Panc1 (cell line): ENCODE data around the gene NT5C2. TPM values are rescaled to one million over a fixed set of nuclear protein-coding genes. Genes with fewer than 3 reads are reported as not detected.

Experiments used
- ATAC-seq: fragments of 200-7000 bp; cut with Tn5 transposase; 2 replicates; pipeline ENCODE4 v1.9.1; 2020; ENCODE audit warnings: mild to moderate bottlenecking, moderate library complexity
- BruUV-seq: library from RNA; stranded (reverse); fragments of 400-500 nt; replicated peaks from 2 replicates; lab custom pipeline; 2021; lab: Mats Ljungman, UMichigan
- CTCF ChIA-PET: fragments of 300-600 bp; sonication (Branson Sonifier 250); formaldehyde crosslinking; loops from one replicate; lab custom pipeline; 2022; ENCODE audit warnings: antibody characterized with exemption; lab: Charles Lee
- POLR2A ChIA-PET: fragments of 300-600 bp; sonication (Branson Sonifier 250); formaldehyde crosslinking; loops from one replicate; lab custom pipeline; 2022; ENCODE audit warnings: antibody characterized with exemption; lab: Charles Lee
- DNase-seq: peaks from one replicate; pipeline ENCODE4 v3.0.0-alpha.2; 2010; ENCODE audit warnings: low read depth, low spot score
- H3K27ac ChIP-seq: 2 replicates; pipeline ENCODE4 v1.5.1; 2011; ENCODE audit warnings: mild to moderate bottlenecking, low read length, inconsistent platforms
- H3K27me3 ChIP-seq: fragments of 200-500 bp; sonication (Bioruptor generic); 2 replicates; pipeline ENCODE4 v1.6.0; 2014; ENCODE audit warnings: low read length, inconsistent platforms; ENCODE audit not compliant: control insufficient read depth, insufficient read depth
- H3K36me3 ChIP-seq: fragments of 200-500 bp; sonication (Bioruptor generic); 2 replicates; pipeline ENCODE4 v1.5.1; 2014; ENCODE audit warnings: inconsistent platforms, mild to moderate bottlenecking, low read length, moderate library complexity; ENCODE audit not compliant: control insufficient read depth, insufficient read depth
- H3K4me1 ChIP-seq: 2 replicates; pipeline ENCODE4 v1.5.1; 2011; ENCODE audit warnings: inconsistent platforms, mild to moderate bottlenecking, low read length, moderate library complexity; ENCODE audit not compliant: control insufficient read depth, insufficient read depth
- H3K4me3 ChIP-seq, 2 experiments: 2 replicates each; pipeline ENCODE4 v1.5.1; 2011 to 2012; ENCODE audit warnings: low read depth in 2 of 2, low read length in 2 of 2, mild to moderate bottlenecking in 2 of 2, inconsistent platforms in 1 of 2, moderate library complexity in 1 of 2
- H3K9me3 ChIP-seq: fragments of 200-500 bp; sonication (Bioruptor generic); 2 replicates; pipeline ENCODE4 v1.5.1; 2014; ENCODE audit warnings: low read depth, mild to moderate bottlenecking, inconsistent platforms, low read length, moderate library complexity; ENCODE audit not compliant: control insufficient read depth, insufficient read depth
- CTCF ChIP-seq: fragments of 450-650 bp; IDR thresholded peaks from 2 replicates; pipeline ENCODE4 v1.5.1; 2017; ENCODE audit warnings: mild to moderate bottlenecking
- POLR2AphosphoS5 ChIP-seq: IDR thresholded peaks from 2 replicates; pipeline ENCODE4 v1.6.1; 2012; ENCODE audit warnings: mild to moderate bottlenecking, low read depth, low read length, moderate library complexity
- REST ChIP-seq, 2 experiments: IDR thresholded peaks; 2 replicates each; pipeline ENCODE4 v1.6.1; 2011 to 2012; ENCODE audit warnings: low read depth in 2 of 2, control low read depth in 1 of 2, low read length in 1 of 2, mild to moderate bottlenecking in 1 of 2, moderate library complexity in 1 of 2; ENCODE audit not compliant: insufficient read depth in 1 of 2
- SIN3A ChIP-seq: IDR thresholded peaks from 2 replicates; pipeline ENCODE4 v1.6.1; 2012; ENCODE audit warnings: low read depth, mild to moderate bottlenecking, low read length, moderate library complexity, borderline replicate concordance; ENCODE audit not compliant: insufficient read depth
- TCF7L2 ChIP-seq: IDR thresholded peaks from 2 replicates; pipeline ENCODE4 v1.6.1; 2011; ENCODE audit warnings: mild to moderate bottlenecking, low read depth, low read length, inconsistent platforms
- in situ Hi-C: cut with HindIII; loops from 2 replicates; pipeline ENCODE4 v1.10.0; 2016; ENCODE audit warnings: low sequenced_read_pairs, low pct_unique_long_range_greater_than_20kb
- intact Hi-C: fragments of 100-400 bp; cut with micrococcal nuclease; formaldehyde crosslinking; loops from one replicate; pipeline ENCODE4 v1.10.0; 2022; ENCODE audit not compliant: unreplicated experiment
- total RNA-seq: library from RNA; stranded (reverse); gene quantifications from one replicate; pipeline ENCODE4 v1.2.1, GENCODE V29; 2021; ENCODE audit not compliant: unreplicated experiment

Gene NT5C2
- total RNA-seq, 1 experiment from 2014 or later, result 150 TPM

GRCh38 chr10:103067956-103068355 lies 125.1 kb downstream of the NT5C2 start:
- no peak overlapping the region for H3K27ac ChIP-seq
- H3K9me3 ChIP-seq, result no peaks in the 10 kb centered on the region
- H3K36me3 ChIP-seq, result no peaks in the 10 kb centered on the region
- no peak overlapping the region for H3K4me3 ChIP-seq
- DNase-seq (no peak), ATAC-seq (no peak)
- ChIA-PET POLR2A (no interaction called here), CTCF (interaction anchor here (0.7 to 1.5 kb wide), 3 partner anchors 150 to 177 kb away, joined by 3 to 5 read pairs (median 4); partner anchors contain the start of gene CNNM2)
- no TSS peak for BruUV-seq
- intact Hi-C loops (loop anchor here (10.0 kb wide), 1 partner anchor 233 kb away; the partner anchor contains the start of gene CYP17A1), in situ Hi-C loops (no loop called here)
- no peaks in the 10 kb centered on the region for H3K4me1 ChIP-seq
- no peak for TF ChIP-seq SIN3A
- no peak for TF ChIP-seq TCF7L2
- peak; percentile 16; the same call in 1 of the 2 replicates for TF ChIP-seq CTCF
- TF ChIP-seq REST (IDR thresholded peaks at IDR 0.05; ENCODE audit: insufficient read depth in 1 of 2, low read depth in 2 of 2, low read length in 1 of 2), result no peak
- no peak for TF ChIP-seq POLR2AphosphoS5
- no peaks in the 10 kb centered on the region for H3K27me3 ChIP-seq

- in situ Hi-C loops, result no loop called here
Observed at GRCh38 chr10:103067484-103067883, 125.6 kb downstream of the NT5C2 start.

More at GRCh38 chr10:103067484-103067883, 125.6 kb downstream of the NT5C2 start:
- no peaks in the 10 kb centered on the region for H3K27me3 ChIP-seq
- DNase-seq (no peak), ATAC-seq (no peak)
- intact Hi-C loops, result loop anchor here (10.0 kb wide), 1 partner anchor 233 kb away; the partner anchor contains the start of gene CYP17A1
- no peak overlapping the region for H3K27ac ChIP-seq
- no peak for TF ChIP-seq POLR2AphosphoS5
- TF ChIP-seq TCF7L2, result no peak
- TF ChIP-seq SIN3A, result no peak
- no peak for TF ChIP-seq CTCF
- TF ChIP-seq REST (IDR thresholded peaks at IDR 0.05; ENCODE audit: insufficient read depth in 1 of 2, low read depth in 2 of 2, low read length in 1 of 2), result no peak
- no peaks in the 10 kb centered on the region for H3K36me3 ChIP-seq
- CTCF ChIA-PET, result no interaction called here
- H3K4me3 ChIP-seq, result no peak overlapping the region
- no peaks in the 10 kb centered on the region for H3K9me3 ChIP-seq
- no peaks in the 10 kb centered on the region for H3K4me1 ChIP-seq
- no TSS peak for BruUV-seq
- POLR2A ChIA-PET, result no interaction called here
